HEK293 (cell line): Measurements from ENCODE around the gene PPP4C.

Source experiments
- ATF2 ChIP-seq: fragments of 450-650 bp; formaldehyde crosslinking; IDR thresholded peaks from 2 replicates; pipeline ENCODE4 v1.5.1; 2016; ENCODE audit warnings: missing biosample characterization, missing genetic modification characterization, low read depth
- GLI4 ChIP-seq: fragments of 450-650 bp; formaldehyde crosslinking; IDR thresholded peaks from 2 replicates; pipeline ENCODE4 v1.5.1; 2016; ENCODE audit warnings: missing biosample characterization, missing genetic modification characterization
- KLF17 ChIP-seq: fragments of 450-650 bp; formaldehyde crosslinking; IDR thresholded peaks from 2 replicates; pipeline ENCODE4 v1.5.1; 2016; ENCODE audit warnings: missing biosample characterization, missing genetic modification characterization
- KLF7 ChIP-seq: fragments of 450-650 bp; formaldehyde crosslinking; IDR thresholded peaks from 2 replicates; pipeline ENCODE4 v1.5.1; 2016; ENCODE audit warnings: missing biosample characterization, missing genetic modification characterization, borderline replicate concordance
- MZF1 ChIP-seq: fragments of 450-650 bp; formaldehyde crosslinking; IDR thresholded peaks from 2 replicates; pipeline ENCODE4 v1.5.1; 2017; ENCODE audit warnings: missing biosample characterization, missing genetic modification characterization, borderline replicate concordance
- TRIM28 ChIP-seq: IDR thresholded peaks from 2 replicates; pipeline ENCODE4 v1.6.1; 2011; ENCODE audit warnings: low read length, control low read depth, borderline replicate concordance
- YY2 ChIP-seq: fragments of 450-650 bp; formaldehyde crosslinking; IDR thresholded peaks from 2 replicates; pipeline ENCODE4 v1.5.1; 2016; ENCODE audit warnings: missing biosample characterization, missing genetic modification characterization
- ZBTB26 ChIP-seq: fragments of 450-650 bp; formaldehyde crosslinking; optimal IDR thresholded peaks from 2 replicates; pipeline ENCODE3; 2016; ENCODE audit warnings: missing biosample characterization, mild to moderate bottlenecking, missing genetic modification characterization
- ZBTB7A ChIP-seq: fragments of 450-650 bp; formaldehyde crosslinking; IDR thresholded peaks from 2 replicates; pipeline ENCODE4 v1.5.1; 2016; ENCODE audit warnings: low read depth, missing biosample characterization, missing genetic modification characterization
- ZNF133 ChIP-seq: fragments of 450-650 bp; formaldehyde crosslinking; IDR thresholded peaks from 2 replicates; pipeline ENCODE4 v1.5.1; 2016; ENCODE audit warnings: missing biosample characterization, missing genetic modification characterization
- ZNF169 ChIP-seq: fragments of 450-650 bp; formaldehyde crosslinking; IDR thresholded peaks from 2 replicates; pipeline ENCODE4 v1.5.1; 2016; ENCODE audit warnings: missing biosample characterization, missing genetic modification characterization
- ZNF2 ChIP-seq: fragments of 450-650 bp; formaldehyde crosslinking; IDR thresholded peaks from 2 replicates; pipeline ENCODE4 v1.5.1; 2016; ENCODE audit warnings: missing biosample characterization, missing genetic modification characterization
- ZNF239 ChIP-seq: fragments of 450-650 bp; formaldehyde crosslinking; IDR thresholded peaks from 2 replicates; pipeline ENCODE4 v1.5.1; 2016; ENCODE audit warnings: missing biosample characterization, missing genetic modification characterization
- ZNF280C ChIP-seq: fragments of 450-650 bp; formaldehyde crosslinking; IDR thresholded peaks from 2 replicates; pipeline ENCODE4 v1.5.1; 2016; ENCODE audit warnings: missing biosample characterization, missing genetic modification characterization
- ZNF302 ChIP-seq: fragments of 450-650 bp; formaldehyde crosslinking; IDR thresholded peaks from 2 replicates; pipeline ENCODE4 v1.5.1; 2016; ENCODE audit warnings: missing biosample characterization, missing genetic modification characterization, low read depth
- ZNF37A ChIP-seq: fragments of 450-650 bp; IDR thresholded peaks from 2 replicates; pipeline ENCODE4 v1.5.1; 2018; ENCODE audit warnings: missing biosample characterization, missing genetic modification characterization
- ZNF394 ChIP-seq: fragments of 450-650 bp; formaldehyde crosslinking; IDR thresholded peaks from 2 replicates; pipeline ENCODE4 v1.5.1; 2016; ENCODE audit warnings: missing biosample characterization, missing genetic modification characterization, mild to moderate bottlenecking, moderate library complexity, borderline replicate concordance
- ZNF398 ChIP-seq: fragments of 450-650 bp; formaldehyde crosslinking; IDR thresholded peaks from 2 replicates; pipeline ENCODE4 v1.5.1; 2017; ENCODE audit warnings: missing biosample characterization, missing genetic modification characterization
- ZNF426 ChIP-seq: fragments of 450-650 bp; formaldehyde crosslinking; IDR thresholded peaks from 2 replicates; pipeline ENCODE4 v1.5.1; 2017; ENCODE audit warnings: missing biosample characterization, missing genetic modification characterization, mild to moderate bottlenecking, inconsistent platforms, moderate library complexity
- ZNF488 ChIP-seq: fragments of 450-650 bp; formaldehyde crosslinking; IDR thresholded peaks from 2 replicates; pipeline ENCODE4 v1.5.1; 2016; ENCODE audit warnings: missing biosample characterization, missing genetic modification characterization
- ZNF600 ChIP-seq: fragments of 450-650 bp; formaldehyde crosslinking; IDR thresholded peaks from 2 replicates; pipeline ENCODE4 v1.5.1; 2016; ENCODE audit warnings: missing biosample characterization, missing genetic modification characterization
- ZNF621 ChIP-seq: fragments of 450-650 bp; formaldehyde crosslinking; IDR thresholded peaks from 2 replicates; pipeline ENCODE4 v1.5.1; 2017; ENCODE audit warnings: missing biosample characterization, missing genetic modification characterization
- ZNF677 ChIP-seq: fragments of 450-650 bp; IDR thresholded peaks from 2 replicates; pipeline ENCODE4 v1.5.0; 2018; ENCODE audit warnings: missing biosample characterization, mild to moderate bottlenecking, missing genetic modification characterization, moderate library complexity
- ZNF785 ChIP-seq: fragments of 450-650 bp; formaldehyde crosslinking; IDR thresholded peaks from 2 replicates; pipeline ENCODE4 v1.5.1; 2016; ENCODE audit warnings: missing biosample characterization, missing genetic modification characterization
- ZSCAN23 ChIP-seq: fragments of 450-650 bp; formaldehyde crosslinking; IDR thresholded peaks from 2 replicates; pipeline ENCODE4 v1.5.1; 2016; ENCODE audit warnings: missing biosample characterization, missing genetic modification characterization
- ZSCAN5A ChIP-seq: fragments of 450-650 bp; formaldehyde crosslinking; IDR thresholded peaks from 2 replicates; pipeline ENCODE4 v1.5.1; 2016; ENCODE audit warnings: missing biosample characterization, missing genetic modification characterization
- ZXDB ChIP-seq: fragments of 450-650 bp; formaldehyde crosslinking; IDR thresholded peaks from 2 replicates; pipeline ENCODE4 v1.5.1; 2016; ENCODE audit warnings: missing biosample characterization, missing genetic modification characterization

PPP4C gene

GRCh38 chr16:30065943-30066760 is 9.6 kb upstream of the PPP4C start (continued):
- TF ChIP-seq ZNF169 = no peak
- no peak for TF ChIP-seq ATF2 (tag by site-specific recombination)
- TF ChIP-seq ZNF488 = no peak
- peak; percentile 39; the same call in 1 of the 2 replicates for TF ChIP-seq ZSCAN23
- peak; percentile 35; the same call in 1 of the 2 replicates for TF ChIP-seq KLF7
- TF ChIP-seq ZNF785 (tag by site-specific recombination) = 0 out of 2 replicates have a peak, but pooled peaks have one; percentile 76
- peak; percentile 58; the same call in 1 of the 2 replicates for TF ChIP-seq ZSCAN5A (tag by site-specific recombination)
- no peak for TF ChIP-seq ZNF426
- TF ChIP-seq ZNF133 (tag by site-specific recombination) = no peak
- no peak for TF ChIP-seq ZNF239
- TF ChIP-seq TRIM28 = no peak
- no peak; the same call in none of the 2 replicates for TF ChIP-seq ZNF394 (tag by site-specific recombination)
- peak; percentile 70 for TF ChIP-seq ZNF2 (tag by site-specific recombination)
- no peak for TF ChIP-seq ZNF37A
- TF ChIP-seq MZF1 (tag by site-specific recombination) = no peak
- TF ChIP-seq ZNF600 (tag by site-specific recombination) = no peak; the same call in 1 of the 2 replicates
- peak; percentile 47; the same call in 1 of the 2 replicates for TF ChIP-seq ZBTB7A (tag by site-specific recombination)
- no peak for TF ChIP-seq GLI4 (tag by site-specific recombination)
- no peak for TF ChIP-seq ZNF280C (tag by site-specific recombination)
- TF ChIP-seq KLF17 (tag by site-specific recombination) = peak; percentile 44; the same call in 1 of the 2 replicates
- no peak for TF ChIP-seq ZNF621 (tag by site-specific recombination)
- TF ChIP-seq YY2 (tag by site-specific recombination) = peak; percentile 60
- no peak for TF ChIP-seq ZNF677 (tag by site-specific recombination)
- peak; percentile 7; the same call in 1 of the 2 replicates for TF ChIP-seq ZXDB
- TF ChIP-seq ZNF302 (tag by site-specific recombination) = no peak
- peak; percentile 26 for TF ChIP-seq ZNF398 (tag by site-specific recombination)
- no peak for TF ChIP-seq ZBTB26 (tag by site-specific recombination)
- TF ChIP-seq, all 188 proteins: peak for 30
